HG03457 (cell line): Measurements from ENCODE around the gene SHB.

Source experiments
- ATAC-seq: cut with Tn5 transposase; IDR thresholded peaks from one replicate; pipeline ENCODE4 v1.9.1; 2021; ENCODE audit warnings: moderate number of reproducible peaks; ENCODE audit not compliant: unreplicated experiment

Gene SHB

DNA sequence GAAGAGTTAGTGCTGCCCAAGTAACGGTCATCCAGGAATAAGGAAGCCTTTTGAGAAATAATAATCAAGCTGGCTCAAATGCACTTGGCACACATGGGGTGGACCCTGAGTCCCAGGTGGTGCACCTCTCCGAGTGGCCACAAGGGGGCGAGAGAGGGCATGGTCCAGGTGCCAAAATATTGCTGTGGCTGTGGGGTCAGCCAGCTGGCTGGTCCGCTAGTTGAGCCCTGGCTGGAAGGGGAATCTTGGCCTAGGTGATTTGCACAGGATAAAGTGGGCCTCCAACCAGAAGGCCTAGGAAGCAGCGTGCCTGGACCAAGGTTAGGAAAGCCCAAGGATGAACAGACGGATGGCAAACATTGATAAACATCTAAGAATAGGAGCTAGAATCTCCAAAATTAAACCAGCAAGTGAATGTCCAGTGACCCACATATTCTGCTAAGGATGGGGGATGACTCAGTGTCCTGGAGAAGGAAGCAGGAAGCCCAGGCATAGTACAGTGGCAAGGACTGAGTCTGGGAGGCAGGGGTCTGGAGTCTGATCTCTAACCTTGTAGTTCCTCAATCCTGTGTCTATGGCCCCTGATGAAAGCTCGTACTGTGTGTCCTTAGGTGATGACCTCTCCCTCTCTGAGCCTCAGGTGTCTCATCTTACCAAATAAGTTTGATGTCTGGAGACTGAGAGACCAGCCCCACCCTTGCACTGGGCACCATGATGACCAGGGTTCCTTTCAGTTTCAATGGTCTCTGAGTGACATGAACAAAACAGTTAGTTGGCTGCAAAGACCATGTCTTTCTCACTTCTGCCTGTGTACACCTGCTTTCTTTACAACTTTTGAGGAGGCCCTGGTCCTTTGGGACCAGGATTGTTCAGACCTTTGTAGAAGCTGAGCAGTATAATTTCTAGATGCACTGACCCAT is 19.2 kb upstream of the SHB start:
- no peak for ATAC-seq

- ATAC-seq, result no peak
Observed at GRCh38 chr9:38086496-38086895, 17.5 kb upstream of the SHB start.

DNA sequence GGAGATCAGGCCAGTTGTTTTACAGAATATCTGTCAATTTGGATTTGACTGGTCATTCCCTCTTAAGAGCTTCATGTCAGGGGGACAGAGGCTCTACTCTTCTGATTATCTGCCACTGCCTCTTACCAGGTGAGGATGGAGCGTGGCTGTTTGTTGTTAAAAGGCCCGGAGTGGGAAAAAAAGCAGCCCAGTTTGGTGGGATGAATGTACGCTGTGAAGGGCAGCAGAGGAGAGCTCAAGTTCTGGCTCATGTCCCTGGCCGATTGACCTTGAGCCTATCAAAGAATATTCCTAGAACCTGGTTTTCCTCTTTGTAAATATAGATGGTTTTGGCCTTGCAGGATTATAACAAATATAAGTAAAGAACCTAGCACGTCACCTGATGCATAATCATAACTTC is 16.3 kb upstream of the SHB start:
- ATAC-seq, result no peak

DNA sequence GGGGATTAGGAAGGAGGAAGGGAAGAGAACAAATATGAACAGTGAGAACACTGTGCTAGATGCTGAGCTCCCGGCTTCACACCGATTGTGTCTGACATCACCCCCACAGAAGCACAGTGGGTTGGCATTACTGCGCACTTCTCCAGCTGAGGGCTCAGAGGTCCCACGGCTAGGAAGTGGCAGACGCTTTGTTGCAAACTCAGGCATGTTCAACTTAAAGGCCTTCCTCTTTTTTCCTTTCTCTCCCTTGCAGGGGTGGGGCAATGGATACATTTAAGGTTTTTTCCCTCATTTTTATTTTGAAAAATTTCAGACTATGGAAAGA is 15.5 kb upstream of the SHB start:
- ATAC-seq, result no peak

GRCh38 chr9:38083858-38084555 is 15.0 kb upstream of the SHB start:
- ATAC-seq, result no peak

DNA sequence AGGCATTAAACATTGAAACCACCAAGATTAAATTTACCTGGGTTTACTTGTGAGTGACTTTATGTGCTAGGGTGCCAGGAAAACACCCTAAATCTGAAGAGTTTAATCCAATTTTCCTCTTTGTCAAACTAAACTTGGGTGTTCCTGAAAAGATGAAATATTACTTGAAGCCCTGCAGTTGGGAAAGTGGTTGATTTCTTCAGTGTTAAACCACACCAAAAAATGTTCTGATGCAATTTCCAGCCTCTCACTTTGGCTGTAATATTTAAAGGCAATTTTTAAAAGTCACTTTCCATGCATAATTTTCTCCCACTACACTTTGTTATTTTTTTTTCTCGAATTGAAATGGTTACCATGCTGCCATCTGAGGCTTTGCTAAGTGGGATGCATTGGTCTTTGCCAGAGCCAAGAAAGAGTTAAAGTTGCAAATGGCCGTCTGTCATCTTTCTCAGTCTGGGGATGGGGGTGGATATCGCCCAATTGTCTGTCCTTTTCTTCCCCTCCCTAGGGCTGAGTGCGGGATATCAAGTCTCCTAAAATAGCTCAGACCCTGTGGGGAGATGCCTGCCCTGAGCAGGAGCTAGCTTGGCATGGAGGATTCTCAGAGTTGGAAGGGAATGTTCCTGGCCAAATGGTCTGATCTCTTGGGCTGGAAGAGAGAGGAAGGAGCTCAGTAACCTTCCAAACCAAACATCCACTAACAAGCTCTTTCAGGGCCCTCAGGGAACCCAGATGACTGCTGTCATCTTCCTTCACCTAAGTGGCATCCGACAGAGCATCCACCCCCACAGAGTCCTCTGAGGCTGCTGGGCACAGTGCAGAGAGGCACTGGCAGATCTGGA is 13.6 kb upstream of the SHB start:
- ATAC-seq, result no peak

- no peak for ATAC-seq
Observed at GRCh38 chr9:38081356-38082108, 12.5 kb upstream of the SHB start.

DNA sequence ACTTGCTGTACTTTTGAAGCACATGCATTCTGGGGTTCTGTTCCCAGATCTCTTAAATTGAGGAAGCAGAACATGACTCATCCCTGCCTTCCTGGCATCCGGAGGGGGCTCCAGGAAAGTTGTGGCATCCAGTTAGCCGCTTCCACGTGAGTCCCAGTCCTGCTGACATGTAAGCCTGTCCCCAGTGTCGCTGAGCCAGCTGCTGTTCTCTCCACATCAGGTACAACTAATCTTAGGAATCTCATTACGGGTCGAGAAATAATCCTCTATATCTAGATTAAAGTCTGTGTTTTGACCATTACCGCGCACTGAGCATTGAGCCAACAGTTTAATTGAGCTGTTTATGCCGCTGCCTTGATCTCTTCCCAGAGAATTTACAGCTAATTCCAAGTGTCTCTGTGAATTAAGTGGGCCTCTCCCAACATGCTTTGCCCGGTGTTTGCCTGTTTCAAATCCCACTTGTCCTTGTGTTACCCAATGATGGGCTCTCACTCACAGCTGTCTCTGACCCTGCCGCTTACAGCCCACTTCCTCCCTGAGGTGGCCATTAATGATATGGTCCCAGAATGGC is 10.5 kb upstream of the SHB start:
- ATAC-seq, result no peak

DNA sequence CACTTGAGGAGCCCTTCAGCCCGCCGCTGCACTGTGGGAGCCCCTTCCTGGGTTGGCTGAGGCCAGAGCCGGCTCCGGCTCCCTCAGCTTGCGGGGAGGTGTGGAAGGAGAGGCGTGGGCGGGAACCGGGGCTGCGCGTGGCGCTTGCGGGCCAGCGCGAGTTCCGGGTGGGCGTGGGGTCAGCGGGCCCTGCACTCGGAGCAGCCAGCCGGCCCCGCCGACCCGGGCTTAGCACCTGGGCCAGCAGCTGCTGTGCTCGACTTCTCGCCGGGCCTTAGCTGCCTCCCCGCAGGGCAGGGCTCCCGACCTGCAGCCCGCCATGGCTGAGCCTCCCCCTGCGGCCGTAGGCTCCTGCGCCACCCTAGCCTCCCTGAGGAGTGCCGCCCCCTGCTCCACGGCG is 6.2 kb upstream of the SHB start:
- ATAC-seq, result no peak

GRCh38 chr9:38074441-38074961 is 5.5 kb upstream of the SHB start:
- no peak for ATAC-seq

- no peak for ATAC-seq
Observed at GRCh38 chr9:38073882-38074281, 4.9 kb upstream of the SHB start.

DNA sequence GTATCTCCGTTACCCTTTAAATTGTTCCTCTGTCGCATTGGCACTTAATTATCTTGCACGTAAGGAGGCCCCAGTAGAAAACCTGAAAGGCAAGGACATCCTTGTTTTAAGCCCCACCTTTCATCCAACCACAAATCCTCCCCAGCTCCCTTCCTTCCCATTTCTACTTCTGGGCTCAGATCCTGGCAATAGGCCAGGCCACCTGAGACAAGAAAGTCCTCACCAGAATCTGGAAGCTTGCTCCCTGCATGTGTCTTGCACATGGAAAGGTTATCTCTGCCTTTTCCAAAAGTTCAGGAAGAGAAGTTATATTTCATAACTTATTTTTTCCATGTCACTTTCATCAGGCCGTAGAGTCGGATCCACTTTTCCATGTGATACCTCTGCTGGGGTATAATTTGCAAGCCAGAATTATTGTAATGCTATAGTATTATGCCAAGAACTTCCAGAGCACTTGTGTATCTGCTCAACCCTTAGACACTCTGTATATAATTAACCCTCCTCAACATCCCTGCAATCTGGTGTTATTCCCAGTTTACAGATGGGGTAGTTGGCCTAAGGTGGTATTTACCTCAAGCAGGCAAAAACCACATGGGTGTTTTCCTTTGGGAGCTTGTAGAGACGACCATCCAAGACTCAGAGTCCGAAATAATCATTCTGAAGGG is 2.6 kb upstream of the SHB start:
- ATAC-seq, result no peak

DNA sequence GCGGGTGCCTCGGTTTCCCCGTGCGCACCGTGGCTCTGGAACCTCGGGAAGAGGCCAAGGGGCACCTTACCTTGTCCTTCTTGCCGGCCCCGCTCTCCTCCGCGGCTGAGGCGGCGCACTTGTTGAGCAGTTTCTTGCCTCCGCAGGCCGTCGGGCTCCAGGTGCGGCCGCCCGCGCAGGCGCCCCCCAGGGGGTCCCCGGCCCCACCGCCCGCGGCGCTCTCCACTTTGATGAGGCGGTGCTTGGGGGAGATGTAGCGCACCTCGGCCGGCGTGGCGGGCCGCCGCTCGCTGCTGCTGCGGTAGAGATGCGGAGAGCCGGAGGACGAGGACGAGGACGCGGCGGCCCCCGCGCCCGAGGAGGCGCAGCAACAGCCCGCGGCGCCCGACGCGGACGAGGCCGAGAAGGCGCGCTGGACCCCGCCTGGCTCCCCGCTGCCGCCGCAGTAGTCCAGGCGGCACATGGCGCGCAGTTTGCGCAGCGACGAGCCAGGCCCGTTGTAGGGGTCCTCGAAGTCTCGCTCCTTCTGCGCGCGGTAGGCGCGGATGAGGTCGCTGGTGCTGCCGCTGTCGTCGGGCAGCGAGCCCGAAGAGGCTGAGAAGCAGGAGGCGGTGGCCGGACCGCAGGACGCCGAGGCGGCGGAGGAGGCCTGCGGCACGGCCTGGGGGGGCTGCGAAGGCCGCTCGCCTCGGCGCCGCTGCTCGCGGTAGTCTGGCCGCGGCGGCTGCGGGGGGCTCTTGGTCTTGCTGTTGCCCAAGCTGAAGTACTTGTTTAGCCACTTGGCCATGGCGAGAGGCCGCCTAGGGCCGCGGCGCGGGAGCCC is 957 bp downstream of the SHB start:
- no peak for ATAC-seq

GRCh38 chr9:38066914-38067858 is 1.8 kb downstream of the SHB start:
- ATAC-seq, result no peak

DNA sequence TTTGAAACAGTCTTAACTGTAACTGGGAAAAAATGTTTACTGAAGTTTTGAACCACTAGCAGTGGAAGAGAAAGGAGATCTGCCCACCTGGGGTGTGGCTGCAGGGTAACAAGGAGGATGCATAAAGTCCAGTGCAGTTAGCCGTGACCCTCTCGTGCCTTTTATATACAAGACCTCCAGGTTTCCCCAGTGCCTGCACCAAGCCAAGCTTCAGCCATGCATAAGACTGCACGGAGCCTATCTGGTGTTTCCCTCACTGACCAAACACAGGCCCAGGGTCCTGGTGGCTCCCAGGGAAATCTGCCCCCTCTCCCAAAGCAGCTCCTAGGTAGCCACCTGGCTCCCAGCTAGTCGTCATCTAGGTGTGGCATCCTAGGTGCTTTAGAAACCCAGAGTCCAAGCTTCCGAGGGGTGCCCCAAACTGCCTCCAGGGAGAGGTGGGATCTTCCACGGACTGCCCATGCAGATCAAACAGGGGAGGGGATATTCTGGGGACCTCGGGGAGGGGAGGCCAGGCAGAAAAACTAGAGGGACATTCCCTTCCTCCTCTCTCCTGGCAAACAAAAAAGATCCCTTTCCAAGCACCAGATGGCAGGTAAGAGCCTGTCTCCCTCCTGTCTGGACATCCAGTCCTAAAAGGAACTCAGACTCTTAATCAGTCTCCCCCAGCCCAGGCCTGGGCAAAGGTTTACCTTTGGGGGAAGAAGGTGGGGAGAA is 2.7 kb downstream of the SHB start:
- ATAC-seq, result no peak

GRCh38 chr9:38065369-38066075 is 3.5 kb downstream of the SHB start:
- ATAC-seq, result no peak
